Testis (tissue), 2 donors: ENCODE measurements around the gene METTL18.

ENCODE experiments used
- POLR2A ChIP-seq: fragments of 450-650 bp; IDR thresholded peaks from one replicate; pipeline ENCODE4 v1.6.1; 2017; ENCODE audit warnings: antibody characterized with exemption, mild to moderate bottlenecking, moderate library complexity
- TF ChIP-seq, protein P1 (sequence below), 3 experiments: fragments of 450-650 bp in 2 of 3; fragments of 200-600 bp in 1 of 3; sonication (generic) in 1 of 3; IDR thresholded peaks; one replicate each; pipeline ENCODE4 v1.5.1; 2016 to 2019; ENCODE audit warnings: antibody characterized with exemption in 3 of 3, mild to moderate bottlenecking in 2 of 3, moderate library complexity in 1 of 3

DNA sequence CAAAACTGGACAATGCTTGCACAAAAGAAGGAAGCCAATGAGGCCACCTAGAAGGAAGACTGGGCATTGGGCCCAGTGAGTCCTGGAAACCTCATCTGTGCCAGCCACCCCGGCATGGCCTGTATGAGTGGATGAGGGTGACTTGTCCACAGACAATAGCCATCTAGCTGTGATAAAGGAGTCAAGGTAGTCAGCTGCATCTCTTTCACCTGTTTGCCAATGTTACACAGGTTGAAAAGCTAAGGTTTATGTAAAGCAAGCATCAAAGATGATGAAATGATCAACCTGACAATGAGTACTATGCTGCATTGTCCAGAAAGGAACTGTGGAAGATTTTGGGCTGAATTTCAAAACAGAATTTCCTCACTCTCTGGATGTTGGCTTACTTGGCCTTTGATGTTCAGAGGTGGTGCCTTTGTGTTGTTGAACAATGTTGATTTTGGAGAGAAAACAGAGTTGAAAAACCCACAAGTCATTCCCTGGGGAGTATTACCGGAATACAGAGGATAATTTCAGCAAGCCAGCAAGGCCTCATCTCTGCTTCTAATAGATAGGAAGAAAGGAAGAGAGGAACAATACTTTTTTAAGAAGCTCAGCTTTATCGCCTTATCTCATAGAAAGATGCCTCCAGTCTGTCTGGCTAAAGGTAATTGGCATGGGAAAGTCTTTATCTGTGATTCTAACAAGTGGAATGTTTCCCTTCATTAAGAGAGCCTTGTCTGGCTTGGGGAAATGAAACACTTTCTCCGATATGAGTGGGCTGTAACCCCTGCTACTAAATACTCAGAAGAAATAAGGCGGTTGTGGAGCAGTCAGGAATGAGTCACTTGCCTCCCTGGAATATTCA is 49.5 kb downstream of the METTL18 start:
- TF ChIP-seq, protein P1, sequence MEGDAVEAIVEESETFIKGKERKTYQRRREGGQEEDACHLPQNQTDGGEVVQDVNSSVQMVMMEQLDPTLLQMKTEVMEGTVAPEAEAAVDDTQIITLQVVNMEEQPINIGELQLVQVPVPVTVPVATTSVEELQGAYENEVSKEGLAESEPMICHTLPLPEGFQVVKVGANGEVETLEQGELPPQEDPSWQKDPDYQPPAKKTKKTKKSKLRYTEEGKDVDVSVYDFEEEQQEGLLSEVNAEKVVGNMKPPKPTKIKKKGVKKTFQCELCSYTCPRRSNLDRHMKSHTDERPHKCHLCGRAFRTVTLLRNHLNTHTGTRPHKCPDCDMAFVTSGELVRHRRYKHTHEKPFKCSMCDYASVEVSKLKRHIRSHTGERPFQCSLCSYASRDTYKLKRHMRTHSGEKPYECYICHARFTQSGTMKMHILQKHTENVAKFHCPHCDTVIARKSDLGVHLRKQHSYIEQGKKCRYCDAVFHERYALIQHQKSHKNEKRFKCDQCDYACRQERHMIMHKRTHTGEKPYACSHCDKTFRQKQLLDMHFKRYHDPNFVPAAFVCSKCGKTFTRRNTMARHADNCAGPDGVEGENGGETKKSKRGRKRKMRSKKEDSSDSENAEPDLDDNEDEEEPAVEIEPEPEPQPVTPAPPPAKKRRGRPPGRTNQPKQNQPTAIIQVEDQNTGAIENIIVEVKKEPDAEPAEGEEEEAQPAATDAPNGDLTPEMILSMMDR (IDR thresholded peaks at IDR 0.05): no peak
- no peak for TF ChIP-seq POLR2A
